HCT116 (cell line): ENCODE results near the gene TEKT5. TPM values are rescaled to one million over a fixed set of nuclear protein-coding genes. Genes with fewer than 3 reads are reported as not detected.

Source experiments
- ATAC-seq: fragments of 200-7000 bp; cut with Tn5 transposase; 2 replicates; pipeline ENCODE4 v1.9.1; 2020; ENCODE audit warnings: mild to moderate bottlenecking, moderate library complexity
- BruUV-seq: library from RNA; stranded (reverse); fragments of 400-500 nt; replicated peaks from 2 replicates; lab custom pipeline; 2021; lab: Mats Ljungman, UMichigan
- CTCF ChIA-PET: fragments of 300-600 bp; sonication (Branson Sonifier 250); formaldehyde crosslinking; loops from one replicate; lab custom pipeline; 2021; ENCODE audit warnings: antibody characterized with exemption; lab: Charles Lee
- POLR2A ChIA-PET: fragments of 300-600, 350-600 bp; sonication (Branson Sonifier 250); formaldehyde crosslinking; loops from one replicate; lab custom pipeline; 2021; ENCODE audit warnings: antibody characterized with exemption; lab: Charles Lee
- RAD21 ChIA-PET, 2 experiments: fragments of 300-600 bp; sonication (Branson Sonifier 250); formaldehyde crosslinking; loops; one replicate each; lab custom pipeline; 2023; ENCODE audit warnings: low total read pairs in 2 of 2; ENCODE audit not compliant: uncharacterized antibody in 2 of 2, unreplicated experiment in 2 of 2, low non-redundant PET in 1 of 2; lab: Charles Lee
- DNase-seq: peaks from one replicate; pipeline ENCODE4 v3.0.0-alpha.2; 2010; ENCODE audit warnings: low read depth, low spot score
- H2AFZ ChIP-seq: fragments of 200-600 bp; shearing (Covaris generic), sonication (generic); 2 replicates; pipeline ENCODE4 v1.6.1; 2017; ENCODE audit warnings: low read depth, mixed run types, mixed read lengths, antibody characterized with exemption, low read length; ENCODE audit not compliant: poor library complexity, severe bottlenecking
- H3K27ac ChIP-seq: 2 replicates; pipeline ENCODE4 v1.5.1; 2012; ENCODE audit warnings: low read depth, low read length
- H3K27me3 ChIP-seq: fragments of 200-600 bp; sonication (generic); 2 replicates; pipeline ENCODE4 v1.6.1; 2016; ENCODE audit warnings: mixed run types, low read length, mixed read lengths; ENCODE audit not compliant: insufficient read depth
- H3K36me3 ChIP-seq, 2 experiments: fragments of 200-500 bp in 1 of 2; fragments of 200-600 bp in 1 of 2; sonication (Bioruptor generic) in 1 of 2; sonication (generic) in 1 of 2; 2 replicates each; pipeline versions ENCODE4 v1.5.1 to v1.6.1; 2014 to 2016; ENCODE audit warnings: low read length in 2 of 2, inconsistent platforms in 1 of 2, mixed read lengths in 1 of 2, mixed run types in 1 of 2; ENCODE audit not compliant: insufficient read depth in 2 of 2, control insufficient read depth in 1 of 2
- H3K4me1 ChIP-seq, 2 experiments: fragments of 200-600 bp in 1 of 2; sonication (generic) in 1 of 2; 2 replicates each; pipeline versions ENCODE4 v1.5.1 to v1.6.1; 2012 to 2017; ENCODE audit warnings: low read length in 2 of 2, inconsistent platforms in 1 of 2, mild to moderate bottlenecking in 1 of 2, mixed read lengths in 1 of 2, mixed run types in 1 of 2, moderate library complexity in 1 of 2; ENCODE audit not compliant: insufficient read depth in 2 of 2, control insufficient read depth in 1 of 2
- H3K4me2 ChIP-seq: fragments of 200-600 bp; sonication (generic); 2 replicates; pipeline ENCODE4 v1.6.1; 2017; ENCODE audit warnings: mixed run types, low read length, mixed read lengths
- H3K4me3 ChIP-seq, 2 experiments: fragments of 200-600 bp in 1 of 2; sonication (generic) in 1 of 2; replicated peaks in 1 of 2; 2 replicates each; pipeline ENCODE4 v1.5.1; 2011 to 2016; ENCODE audit warnings: low read length in 2 of 2, control low read depth in 1 of 2, low read depth in 1 of 2, mild to moderate bottlenecking in 1 of 2, mixed read lengths in 1 of 2, mixed run types in 1 of 2
- H3K79me2 ChIP-seq: fragments of 200-600 bp; sonication (generic); 2 replicates; pipeline ENCODE4 v1.6.1; 2017; ENCODE audit warnings: mild to moderate bottlenecking, mixed run types, low read length, moderate library complexity, mixed read lengths; ENCODE audit not compliant: insufficient read depth
- H3K9ac ChIP-seq: fragments of 200-600 bp; sonication (generic); 2 replicates; pipeline ENCODE4 v1.6.1; 2016; ENCODE audit warnings: low read length, mixed read lengths
- H3K9me2 ChIP-seq: fragments of 200-600 bp; sonication (generic), shearing (Covaris generic); 2 replicates; pipeline ENCODE4 v1.6.1; 2017; ENCODE audit warnings: mixed run types, mild to moderate bottlenecking, moderate library complexity; ENCODE audit not compliant: insufficient read depth
- H3K9me3 ChIP-seq, 2 experiments: fragments of 200-500 bp in 1 of 2; fragments of 200-600 bp in 1 of 2; sonication (Bioruptor generic) in 1 of 2; sonication (generic) in 1 of 2; 2 replicates each; pipeline ENCODE4 v1.6.1; 2014 to 2017; ENCODE audit warnings: low read length in 2 of 2, mixed read lengths in 2 of 2, inconsistent platforms in 1 of 2, low read depth in 1 of 2, mild to moderate bottlenecking in 1 of 2, mixed run types in 1 of 2, moderate library complexity in 1 of 2; ENCODE audit not compliant: control insufficient read depth in 1 of 2, insufficient read depth in 1 of 2
- H4K20me1 ChIP-seq: fragments of 200-600 bp; sonication (generic), shearing (Covaris generic); 2 replicates; pipeline ENCODE4 v1.6.1; 2017; ENCODE audit warnings: mixed run types, mild to moderate bottlenecking, moderate library complexity; ENCODE audit not compliant: insufficient read depth
- CBX3 ChIP-seq: IDR thresholded peaks from 2 replicates; pipeline ENCODE4 v1.6.1; 2012; ENCODE audit warnings: low read depth
- CEBPB ChIP-seq: IDR thresholded peaks from 2 replicates; pipeline ENCODE4 v1.6.1; 2012; ENCODE audit warnings: low read depth
- EGR1 ChIP-seq: IDR thresholded peaks from 2 replicates; pipeline ENCODE4 v1.6.1; 2012; ENCODE audit warnings: low read depth
- ELF1 ChIP-seq: IDR thresholded peaks from 2 replicates; pipeline ENCODE4 v1.6.1; 2012; ENCODE audit warnings: low read depth, borderline replicate concordance
- EZH2phosphoT487 ChIP-seq: fragments of 200-600 bp; IDR thresholded peaks from 2 replicates; pipeline ENCODE4 v1.6.1; 2018; ENCODE audit warnings: antibody characterized with exemption, borderline replicate concordance
- JUND ChIP-seq: IDR thresholded peaks from 2 replicates; pipeline ENCODE4 v1.6.1; 2012
- RAD21 ChIP-seq: IDR thresholded peaks from 2 replicates; pipeline ENCODE4 v1.6.1; 2012; ENCODE audit warnings: low read depth, mild to moderate bottlenecking
- SIN3A ChIP-seq: IDR thresholded peaks from 2 replicates; pipeline ENCODE4 v1.6.1; 2012; ENCODE audit warnings: low read depth
- SP1 ChIP-seq: IDR thresholded peaks from 2 replicates; pipeline ENCODE4 v1.6.1; 2012; ENCODE audit warnings: low read depth
- SRF ChIP-seq: IDR thresholded peaks from 2 replicates; pipeline ENCODE4 v1.6.1; 2012; ENCODE audit warnings: low read depth
- TCF7L2 ChIP-seq: IDR thresholded peaks from 2 replicates; pipeline ENCODE4 v1.7.0; 2011; ENCODE audit warnings: borderline replicate concordance, inconsistent platforms; ENCODE audit not compliant: insufficient read depth, insufficient read length; ENCODE audit errors: extremely low read depth
- ZBTB33 ChIP-seq: IDR thresholded peaks from 2 replicates; pipeline ENCODE4 v1.6.1; 2011; ENCODE audit warnings: mild to moderate bottlenecking, low read length, moderate library complexity; ENCODE audit not compliant: insufficient replicate concordance; ENCODE audit errors: extremely low read depth
- ZNF274 ChIP-seq: fragments of 200-500 bp; sonication (Bioruptor generic); IDR thresholded peaks from 2 replicates; pipeline ENCODE4 v1.6.1; 2014; ENCODE audit warnings: mild to moderate bottlenecking, low read depth, low read length, inconsistent platforms
- intact Hi-C: fragments of 100-400 bp; cut with micrococcal nuclease; formaldehyde crosslinking; loops from 2 replicates; pipeline ENCODE4 v1.10.0; 2022
- total RNA-seq: library from RNA; stranded (reverse); gene quantifications from one replicate; pipeline ENCODE4 v1.2.1, GENCODE V29; 2021; ENCODE audit not compliant: unreplicated experiment
- TF ChIP-seq, protein P1 (sequence below): IDR thresholded peaks from 2 replicates; pipeline ENCODE4 v1.6.1; 2012; ENCODE audit warnings: low read depth
- TF ChIP-seq, protein P2 (sequence below): IDR thresholded peaks from 2 replicates; pipeline ENCODE4 v1.6.1; 2012

TEKT5 gene
- total RNA-seq, 1 experiment from 2014 or later = 0.37 TPM

GRCh38 chr16:10681310-10682308 is 13.1 kb downstream of the TEKT5 start:
- Histone ChIP-seq H3K36me3 (no peaks in the 10 kb centered on the region), H3K27ac (no peak overlapping the region), H4K20me1 (no peaks in the 10 kb centered on the region), H2AFZ (no peak overlapping the region), H3K4me3 (no peak overlapping the region), H3K9ac (no peak overlapping the region), H3K4me1 (no peaks in the 10 kb centered on the region), H3K4me2 (no peak overlapping the region), H3K79me2 (no peaks in the 10 kb centered on the region), H3K9me2 (no peaks in the 10 kb centered on the region), H3K27me3 (no peaks in the 10 kb centered on the region), H3K9me3 (no peaks in the 10 kb centered on the region)
- ATAC-seq = no peak
- ChIA-PET RAD21 (no interaction called here), POLR2A (no interaction called here), CTCF (interaction anchor here (1.3 kb wide), 1 partner anchor 9 kb away, joined by 3 read pairs; no protein-coding TSS in a partner anchor)
- intact Hi-C loops = no loop called here
- no peak for DNase-seq
- no peak for TF ChIP-seq CEBPB
- no peak for TF ChIP-seq SRF
- no peak for TF ChIP-seq JUND
- no peak for TF ChIP-seq RAD21
- TF ChIP-seq EGR1 = no peak
- TF ChIP-seq ELF1 = no peak
- no peak for TF ChIP-seq ZBTB33
- TF ChIP-seq ZNF274 = no peak
- no peak for TF ChIP-seq SP1
- no peak for TF ChIP-seq EZH2phosphoT487
- TF ChIP-seq CBX3 = no peak
- TF ChIP-seq, protein P1, sequence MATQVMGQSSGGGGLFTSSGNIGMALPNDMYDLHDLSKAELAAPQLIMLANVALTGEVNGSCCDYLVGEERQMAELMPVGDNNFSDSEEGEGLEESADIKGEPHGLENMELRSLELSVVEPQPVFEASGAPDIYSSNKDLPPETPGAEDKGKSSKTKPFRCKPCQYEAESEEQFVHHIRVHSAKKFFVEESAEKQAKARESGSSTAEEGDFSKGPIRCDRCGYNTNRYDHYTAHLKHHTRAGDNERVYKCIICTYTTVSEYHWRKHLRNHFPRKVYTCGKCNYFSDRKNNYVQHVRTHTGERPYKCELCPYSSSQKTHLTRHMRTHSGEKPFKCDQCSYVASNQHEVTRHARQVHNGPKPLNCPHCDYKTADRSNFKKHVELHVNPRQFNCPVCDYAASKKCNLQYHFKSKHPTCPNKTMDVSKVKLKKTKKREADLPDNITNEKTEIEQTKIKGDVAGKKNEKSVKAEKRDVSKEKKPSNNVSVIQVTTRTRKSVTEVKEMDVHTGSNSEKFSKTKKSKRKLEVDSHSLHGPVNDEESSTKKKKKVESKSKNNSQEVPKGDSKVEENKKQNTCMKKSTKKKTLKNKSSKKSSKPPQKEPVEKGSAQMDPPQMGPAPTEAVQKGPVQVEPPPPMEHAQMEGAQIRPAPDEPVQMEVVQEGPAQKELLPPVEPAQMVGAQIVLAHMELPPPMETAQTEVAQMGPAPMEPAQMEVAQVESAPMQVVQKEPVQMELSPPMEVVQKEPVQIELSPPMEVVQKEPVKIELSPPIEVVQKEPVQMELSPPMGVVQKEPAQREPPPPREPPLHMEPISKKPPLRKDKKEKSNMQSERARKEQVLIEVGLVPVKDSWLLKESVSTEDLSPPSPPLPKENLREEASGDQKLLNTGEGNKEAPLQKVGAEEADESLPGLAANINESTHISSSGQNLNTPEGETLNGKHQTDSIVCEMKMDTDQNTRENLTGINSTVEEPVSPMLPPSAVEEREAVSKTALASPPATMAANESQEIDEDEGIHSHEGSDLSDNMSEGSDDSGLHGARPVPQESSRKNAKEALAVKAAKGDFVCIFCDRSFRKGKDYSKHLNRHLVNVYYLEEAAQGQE = no peak
- no peak for TF ChIP-seq SIN3A
- TF ChIP-seq, protein P2, sequence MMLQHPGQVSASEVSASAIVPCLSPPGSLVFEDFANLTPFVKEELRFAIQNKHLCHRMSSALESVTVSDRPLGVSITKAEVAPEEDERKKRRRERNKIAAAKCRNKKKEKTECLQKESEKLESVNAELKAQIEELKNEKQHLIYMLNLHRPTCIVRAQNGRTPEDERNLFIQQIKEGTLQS = no peak
- TF ChIP-seq TCF7L2 = no peak
- no TSS peak for BruUV-seq
